GM04503 (cell line): Measurements from ENCODE around the gene ENTPD7.
"Not testable (repeated sequence)": the region's sequence is repeated elsewhere in the genome, so short reads cannot be mapped to it uniquely, and the experiment has no call there.

ENCODE experiments used
- DNase-seq: peaks from one replicate; pipeline ENCODE4 v3.0.0-alpha.2; 2012; ENCODE audit warnings: low read depth

ENTPD7 gene

GRCh38 chr10:99659031-99659867 is at the start of gene ENTPD7:
TSS of gene ENTPD7 (plus strand) at chr10:99659509. CDS start at chr10:99659957, 448 bp downstream.
- peak; percentile 69 for DNase-seq

GRCh38 chr10:99610221-99610620 is 49.1 kb upstream of the ENTPD7 start:
- no peak for DNase-seq

GRCh38 chr10:99611326-99611725 is 48.0 kb upstream of the ENTPD7 start:
- DNase-seq = no peak

- DNase-seq = no peak
Observed at GRCh38 chr10:99612167-99612831, 47.0 kb upstream of the ENTPD7 start.

- DNase-seq = no peak
Observed at GRCh38 chr10:99615426-99615825, 43.9 kb upstream of the ENTPD7 start.

- no peak for DNase-seq
Observed at GRCh38 chr10:99617696-99618095, 41.6 kb upstream of the ENTPD7 start.

GRCh38 chr10:99619090-99619800 is 40.1 kb upstream of the ENTPD7 start:
- DNase-seq = no peak

- peak; percentile 100 for DNase-seq
Observed at GRCh38 chr10:99619851-99620710, 39.2 kb upstream of the ENTPD7 start, which contains the start of gene SLC25A28. TSS of gene SLC25A28 (minus strand) at chr10:99620439. CDS start at chr10:99620335, 104 bp downstream.

GRCh38 chr10:99620711-99621453 is 38.4 kb upstream of the ENTPD7 start:
- peak; percentile 68 for DNase-seq

GRCh38 chr10:99621454-99622251 is 37.7 kb upstream of the ENTPD7 start:
- DNase-seq = peak; percentile 55

GRCh38 chr10:99623919-99624318 is 35.4 kb upstream of the ENTPD7 start:
- no peak for DNase-seq

GRCh38 chr10:99625124-99625523 is 34.2 kb upstream of the ENTPD7 start:
- not testable (repeated sequence) for DNase-seq

- DNase-seq = no peak
Observed at GRCh38 chr10:99628923-99629624, 30.2 kb upstream of the ENTPD7 start.

GRCh38 chr10:99629625-99629978 is 29.7 kb upstream of the ENTPD7 start:
- no peak for DNase-seq

- no peak for DNase-seq
Observed at GRCh38 chr10:99630433-99630832, 28.9 kb upstream of the ENTPD7 start.

GRCh38 chr10:99630991-99631390 is 28.3 kb upstream of the ENTPD7 start:
- DNase-seq = no peak

- DNase-seq = peak; percentile 17
Observed at GRCh38 chr10:99631496-99631895, 27.8 kb upstream of the ENTPD7 start.

GRCh38 chr10:99633832-99634231 is 25.5 kb upstream of the ENTPD7 start:
- DNase-seq = no peak

GRCh38 chr10:99647601-99648151 is 11.6 kb upstream of the ENTPD7 start:
- DNase-seq = no peak
